ENCODE data around the gene CCDC57.

The CCDC57 gene

DNA sequence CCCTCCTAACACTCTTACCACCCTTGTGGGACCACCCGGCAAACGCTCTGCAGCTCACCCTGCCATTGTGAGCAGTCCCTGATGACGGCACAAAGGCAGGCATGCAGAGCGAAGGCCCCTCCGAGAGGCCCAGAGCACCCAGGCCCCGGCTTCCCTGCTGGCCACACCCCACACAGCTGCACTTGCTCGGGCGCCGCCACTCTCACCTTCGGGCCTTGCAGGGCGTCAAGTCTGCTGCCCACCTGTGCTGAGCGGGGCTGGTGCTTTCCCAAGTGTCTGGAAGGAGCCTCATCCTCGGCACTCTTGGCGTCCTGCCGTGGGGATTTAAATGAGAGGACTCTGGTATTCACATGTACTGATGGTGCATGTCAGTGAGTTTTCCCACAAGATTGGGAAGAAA is 84.4 kb downstream of the CCDC57 start:
- Histone ChIP-seq H3K4me1 (ENCODE audit: control insufficient read depth, insufficient read depth, low read depth, low read length) (peaks cover 4% of the 10 kb centered on the region), H3K4me3 (ENCODE audit: insufficient read depth in 1 of 2, low read depth in 1 of 2, low read length in 2 of 2) (no peak overlapping the region), H3K9me3 (ENCODE audit: control insufficient read depth, low read length) (no peaks in the 10 kb centered on the region), H3K4ac (ENCODE audit: low read depth in 1 of 2, low read length in 2 of 2) (no peak overlapping the region), H2BK12ac (ENCODE audit: low read length in 2 of 2) (no peak overlapping the region), H3K79me1 (replicated peaks; ENCODE audit: low read length, poor library complexity, severe bottlenecking) (no peaks in the 10 kb centered on the region), H3K27ac (ENCODE audit: low read length, poor library complexity, severe bottlenecking) (no peak overlapping the region), H2BK15ac (ENCODE audit: low read depth, poor library complexity, severe bottlenecking) (no peak overlapping the region), H3K36me3 (ENCODE audit: control insufficient read depth in 1 of 2, insufficient read depth in 2 of 2, low read depth in 1 of 2, low read length in 2 of 2) (peaks cover 18 to 32% of the 10 kb centered on the region in 2 experiments), H3K27me3 (ENCODE audit: control insufficient read depth in 1 of 2, insufficient read depth in 1 of 2, low read length in 2 of 2) (no peaks in the 10 kb centered on the region), H2AK5ac (ENCODE audit: low read length, severe bottlenecking) (no peak overlapping the region), H3K9ac (ENCODE audit: low read length) (no peak overlapping the region), H3K23ac (ENCODE audit: low read length in 2 of 2) (no peak overlapping the region), H2BK120ac (ENCODE audit: low read depth, low read length) (no peak overlapping the region), H4K91ac (ENCODE audit: low read length) (no peak overlapping the region), H2BK5ac (ENCODE audit: low read depth, low read length, poor library complexity, severe bottlenecking) (no peak overlapping the region), H4K8ac (ENCODE audit: low read length) (no peak overlapping the region), H3K4me2 (ENCODE audit: low read length, poor library complexity, severe bottlenecking) (no peak overlapping the region), H3K14ac (ENCODE audit: low read length in 2 of 2) (no peak overlapping the region), H3K18ac (ENCODE audit: low read depth in 1 of 2, low read length in 2 of 2) (no peak overlapping the region), H2AFZ (ENCODE audit: low read depth, low read length) (no peak overlapping the region)
- DNase-seq, result no peak
- 90% methylated on average over 15 of the region's 15 CpGs for WGBS

DNA sequence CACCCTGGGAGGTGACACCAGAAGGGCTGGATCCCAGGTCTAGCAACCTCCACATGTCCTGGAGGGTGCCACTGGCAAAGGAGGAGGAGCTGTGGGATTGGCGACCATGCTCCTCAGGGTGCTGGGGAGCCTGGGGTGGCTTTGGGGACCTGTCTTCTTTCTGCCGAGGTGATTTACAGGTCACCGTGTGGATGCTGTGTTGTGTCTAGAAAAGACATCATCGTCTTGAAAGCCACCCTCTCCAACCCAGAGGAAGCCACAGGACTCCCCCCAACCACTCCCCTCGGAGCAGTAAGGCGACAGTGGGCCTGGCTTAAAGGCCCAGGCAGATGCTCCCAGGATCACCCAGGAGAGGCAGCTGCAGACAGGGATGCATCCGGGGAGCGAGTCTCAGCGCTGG is 84.9 kb downstream of the CCDC57 start:
- H3K14ac ChIP-seq (ENCODE audit: low read length in 2 of 2), result no peak overlapping the region
- H3K4me3 ChIP-seq (ENCODE audit: insufficient read depth in 1 of 2, low read depth in 1 of 2, low read length in 2 of 2), result no peak overlapping the region
- no peak overlapping the region for H3K4me2 ChIP-seq (ENCODE audit: low read length, poor library complexity, severe bottlenecking)
- H3K4ac ChIP-seq (ENCODE audit: low read depth in 1 of 2, low read length in 2 of 2), result no peak overlapping the region
- H3K36me3 ChIP-seq (ENCODE audit: control insufficient read depth in 1 of 2, insufficient read depth in 2 of 2, low read depth in 1 of 2, low read length in 2 of 2), result peaks cover 18 to 32% of the 10 kb centered on the region in 2 experiments
- no peak overlapping the region for H3K27ac ChIP-seq (ENCODE audit: low read length, poor library complexity, severe bottlenecking)
- no peaks in the 10 kb centered on the region for H3K4me1 ChIP-seq (ENCODE audit: control insufficient read depth, insufficient read depth, low read depth, low read length)
- H2AK5ac ChIP-seq (ENCODE audit: low read length, severe bottlenecking), result no peak overlapping the region
- no peak overlapping the region for H4K8ac ChIP-seq (ENCODE audit: low read length)
- no peak overlapping the region for H2AFZ ChIP-seq (ENCODE audit: low read depth, low read length)
- H4K91ac ChIP-seq (ENCODE audit: low read length), result no peak overlapping the region
- H2BK120ac ChIP-seq (ENCODE audit: low read depth, low read length), result no peak overlapping the region
- H3K79me1 ChIP-seq (replicated peaks; ENCODE audit: low read length, poor library complexity, severe bottlenecking), result no peaks in the 10 kb centered on the region
- no peak overlapping the region for H3K23ac ChIP-seq (ENCODE audit: low read length in 2 of 2)
- DNase-seq, result no peak
- H3K9ac ChIP-seq (ENCODE audit: low read length), result no peak overlapping the region
- no peak overlapping the region for H3K18ac ChIP-seq (ENCODE audit: low read depth in 1 of 2, low read length in 2 of 2)
- WGBS, result 94% methylated on average over 9 of the region's 9 CpGs
- no peak overlapping the region for H2BK12ac ChIP-seq (ENCODE audit: low read length in 2 of 2)
- H3K9me3 ChIP-seq (ENCODE audit: control insufficient read depth, low read length), result no peaks in the 10 kb centered on the region
- H2BK5ac ChIP-seq (ENCODE audit: low read depth, low read length, poor library complexity, severe bottlenecking), result no peak overlapping the region
- H2BK15ac ChIP-seq (ENCODE audit: low read depth, poor library complexity, severe bottlenecking), result no peak overlapping the region
- H3K27me3 ChIP-seq (ENCODE audit: control insufficient read depth in 1 of 2, insufficient read depth in 1 of 2, low read length in 2 of 2), result no peaks in the 10 kb centered on the region

DNA sequence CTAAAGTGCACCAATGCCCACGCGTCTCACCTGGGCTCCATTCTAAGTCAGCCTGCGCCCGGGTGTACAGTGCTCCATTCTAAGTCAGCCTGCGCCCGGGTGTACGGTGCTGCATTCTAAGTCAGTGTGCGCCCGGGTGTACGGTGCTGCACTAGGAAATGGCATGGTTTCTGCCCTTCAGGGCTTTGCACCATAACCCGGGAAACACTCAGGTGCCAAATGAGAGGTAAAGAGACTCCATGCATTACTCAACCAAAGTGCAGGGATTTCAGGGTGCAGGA is 85.4 kb downstream of the CCDC57 start:
- H3K79me1 ChIP-seq (replicated peaks; ENCODE audit: low read length, poor library complexity, severe bottlenecking), result no peaks in the 10 kb centered on the region

DNA sequence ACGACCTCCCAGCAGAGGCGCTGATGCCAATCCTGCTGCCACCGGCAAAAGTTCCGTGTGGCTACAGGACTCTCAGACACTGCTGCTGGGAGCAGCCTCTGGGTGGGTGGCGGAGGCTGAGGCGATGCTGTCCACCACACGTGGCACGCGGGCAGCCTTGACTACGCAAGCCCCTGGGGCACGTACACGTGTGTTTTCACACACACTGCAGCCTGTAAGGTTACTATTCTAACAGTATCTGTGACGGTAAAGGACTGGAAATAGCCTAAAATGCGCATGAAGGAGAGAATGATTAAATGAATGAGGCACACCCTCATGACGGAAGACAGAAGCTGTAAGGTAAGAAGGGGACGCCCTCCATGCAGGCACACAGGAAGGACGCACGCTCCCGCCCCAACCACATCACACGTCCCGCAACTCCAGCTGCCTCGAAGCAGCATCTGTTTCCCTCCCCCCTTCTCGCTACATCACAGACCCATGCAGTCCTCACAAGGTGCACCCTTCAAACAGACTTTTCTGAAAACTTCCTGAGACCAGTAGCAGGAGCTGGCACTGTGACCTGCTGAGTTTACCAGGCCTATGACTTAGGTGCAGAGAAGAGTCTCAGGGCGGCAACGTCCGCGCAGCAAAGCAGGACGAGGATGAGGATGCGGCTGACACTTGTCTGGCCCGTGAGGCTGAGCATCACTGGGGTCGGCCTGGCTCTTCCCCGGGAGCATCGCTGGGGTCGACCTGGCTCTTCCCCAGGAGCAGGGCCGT is 85.9 kb downstream of the CCDC57 start:
- no peak overlapping the region for H3K14ac ChIP-seq (ENCODE audit: low read length in 2 of 2)
- no peak overlapping the region for H2BK120ac ChIP-seq (ENCODE audit: low read depth, low read length)
- no peak overlapping the region for H3K9ac ChIP-seq (ENCODE audit: low read length)
- DNase-seq, result no peak
- no peaks in the 10 kb centered on the region for H3K27me3 ChIP-seq (ENCODE audit: control insufficient read depth in 1 of 2, insufficient read depth in 1 of 2, low read length in 2 of 2)
- H4K8ac ChIP-seq (ENCODE audit: low read length), result no peak overlapping the region
- no peak overlapping the region for H2BK15ac ChIP-seq (ENCODE audit: low read depth, poor library complexity, severe bottlenecking)
- H3K4me3 ChIP-seq (ENCODE audit: insufficient read depth in 1 of 2, low read depth in 1 of 2, low read length in 2 of 2), result no peak overlapping the region
- 84% methylated on average over 35 of the region's 35 CpGs for WGBS
- H3K18ac ChIP-seq (ENCODE audit: low read depth in 1 of 2, low read length in 2 of 2), result no peak overlapping the region
- no peak overlapping the region for H2BK12ac ChIP-seq (ENCODE audit: low read length in 2 of 2)
- no peak overlapping the region for H2BK5ac ChIP-seq (ENCODE audit: low read depth, low read length, poor library complexity, severe bottlenecking)
- no peak overlapping the region for H3K23ac ChIP-seq (ENCODE audit: low read length in 2 of 2)
- no peak overlapping the region for H3K27ac ChIP-seq (ENCODE audit: low read length, poor library complexity, severe bottlenecking)
- H3K4ac ChIP-seq (ENCODE audit: low read depth in 1 of 2, low read length in 2 of 2), result no peak overlapping the region
- H3K4me2 ChIP-seq (ENCODE audit: low read length, poor library complexity, severe bottlenecking), result no peak overlapping the region
- no peak overlapping the region for H2AFZ ChIP-seq (ENCODE audit: low read depth, low read length)
- no peak overlapping the region for H4K91ac ChIP-seq (ENCODE audit: low read length)
- H3K9me3 ChIP-seq (ENCODE audit: control insufficient read depth, low read length), result no peaks in the 10 kb centered on the region
- no peak overlapping the region for H2AK5ac ChIP-seq (ENCODE audit: low read length, severe bottlenecking)
- peaks cover 18 to 41% of the 10 kb centered on the region in 2 experiments for H3K36me3 ChIP-seq (ENCODE audit: control insufficient read depth in 1 of 2, insufficient read depth in 2 of 2, low read depth in 1 of 2, low read length in 2 of 2)
- no peaks in the 10 kb centered on the region for H3K4me1 ChIP-seq (ENCODE audit: control insufficient read depth, insufficient read depth, low read depth, low read length)
- H3K79me1 ChIP-seq (replicated peaks; ENCODE audit: low read length, poor library complexity, severe bottlenecking), result no peaks in the 10 kb centered on the region

More for the DNA sequence above, 85.4 kb downstream of the CCDC57 start:
- Histone ChIP-seq H3K4me1 (ENCODE audit: control insufficient read depth, insufficient read depth, low read depth, low read length) (no peaks in the 10 kb centered on the region), H4K8ac (ENCODE audit: low read length) (no peak overlapping the region), H2BK12ac (ENCODE audit: low read length in 2 of 2) (no peak overlapping the region), H2BK15ac (ENCODE audit: low read depth, poor library complexity, severe bottlenecking) (no peak overlapping the region), H2BK120ac (ENCODE audit: low read depth, low read length) (no peak overlapping the region), H2BK5ac (ENCODE audit: low read depth, low read length, poor library complexity, severe bottlenecking) (no peak overlapping the region), H3K14ac (ENCODE audit: low read length in 2 of 2) (no peak overlapping the region), H3K23ac (ENCODE audit: low read length in 2 of 2) (no peak overlapping the region), H3K27me3 (ENCODE audit: control insufficient read depth in 1 of 2, insufficient read depth in 1 of 2, low read length in 2 of 2) (no peaks in the 10 kb centered on the region), H2AK5ac (ENCODE audit: low read length, severe bottlenecking) (no peak overlapping the region), H3K4me2 (ENCODE audit: low read length, poor library complexity, severe bottlenecking) (no peak overlapping the region), H3K9ac (ENCODE audit: low read length) (no peak overlapping the region), H3K9me3 (ENCODE audit: control insufficient read depth, low read length) (no peaks in the 10 kb centered on the region), H3K4ac (ENCODE audit: low read depth in 1 of 2, low read length in 2 of 2) (no peak overlapping the region), H4K91ac (ENCODE audit: low read length) (no peak overlapping the region), H3K27ac (ENCODE audit: low read length, poor library complexity, severe bottlenecking) (no peak overlapping the region), H3K36me3 (ENCODE audit: control insufficient read depth in 1 of 2, insufficient read depth in 2 of 2, low read depth in 1 of 2, low read length in 2 of 2) (peaks cover 18 to 36% of the 10 kb centered on the region in 2 experiments), H3K4me3 (ENCODE audit: insufficient read depth in 1 of 2, low read depth in 1 of 2, low read length in 2 of 2) (no peak overlapping the region), H2AFZ (ENCODE audit: low read depth, low read length) (no peak overlapping the region), H3K18ac (ENCODE audit: low read depth in 1 of 2, low read length in 2 of 2) (no peak overlapping the region)
- WGBS, result 74% methylated on average over 11 of the region's 11 CpGs
- DNase-seq, result no peak
